ENCODE data around the gene DNAH9.

- no peak for TF ChIP-seq POLR2A (IDR thresholded peaks at IDR 0.05)
- no peak for TF ChIP-seq CTCF (IDR thresholded peaks at IDR 0.05)
Measured at GRCh38 chr17:11700668-11701067, 102.4 kb downstream of the DNAH9 start.

Data from body of pancreas (tissue), 4 donors.